ENCODE results near the gene SETD9. TPM values are rescaled to one million over a fixed set of nuclear protein-coding genes. Genes with fewer than 3 reads are reported as not detected.
A peak's percentile ranks its signal among the peaks of the same experiment; 100 is the strongest.

Gene SETD9
- total RNA-seq, 1 experiment from 2014 or later = 16.4 TPM

GRCh38 chr5:56938858-56939257 is 29.5 kb downstream of the SETD9 start:
- DNase-seq (ENCODE audit: low spot score) = no peak

- DNase-seq (ENCODE audit: low spot score) = no peak
Observed at GRCh38 chr5:56941981-56942380, 32.6 kb downstream of the SETD9 start.

DNA sequence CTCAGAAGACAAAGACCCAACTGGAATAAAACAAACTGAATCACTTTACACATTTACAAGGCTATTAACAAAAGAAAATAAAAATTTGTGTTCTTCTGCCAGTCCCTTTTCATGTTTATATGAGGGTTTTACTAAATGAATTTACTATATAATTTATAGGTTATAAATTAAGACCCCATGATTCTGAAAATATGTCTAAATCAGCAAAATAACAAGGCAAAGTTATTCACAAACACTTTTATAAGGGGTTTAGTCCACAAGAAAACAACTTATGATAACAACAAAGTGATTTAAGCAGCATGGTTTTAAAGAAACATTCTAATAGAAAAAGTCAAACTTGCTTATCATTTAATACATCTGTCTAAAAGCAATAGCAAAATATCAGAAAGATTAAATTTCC is 37.7 kb downstream of the SETD9 start:
- no peak for DNase-seq (ENCODE audit: low spot score)

GRCh38 chr5:56950626-56951125 is 41.3 kb downstream of the SETD9 start:
- peak; percentile 46 for DNase-seq (ENCODE audit: low spot score)

DNA sequence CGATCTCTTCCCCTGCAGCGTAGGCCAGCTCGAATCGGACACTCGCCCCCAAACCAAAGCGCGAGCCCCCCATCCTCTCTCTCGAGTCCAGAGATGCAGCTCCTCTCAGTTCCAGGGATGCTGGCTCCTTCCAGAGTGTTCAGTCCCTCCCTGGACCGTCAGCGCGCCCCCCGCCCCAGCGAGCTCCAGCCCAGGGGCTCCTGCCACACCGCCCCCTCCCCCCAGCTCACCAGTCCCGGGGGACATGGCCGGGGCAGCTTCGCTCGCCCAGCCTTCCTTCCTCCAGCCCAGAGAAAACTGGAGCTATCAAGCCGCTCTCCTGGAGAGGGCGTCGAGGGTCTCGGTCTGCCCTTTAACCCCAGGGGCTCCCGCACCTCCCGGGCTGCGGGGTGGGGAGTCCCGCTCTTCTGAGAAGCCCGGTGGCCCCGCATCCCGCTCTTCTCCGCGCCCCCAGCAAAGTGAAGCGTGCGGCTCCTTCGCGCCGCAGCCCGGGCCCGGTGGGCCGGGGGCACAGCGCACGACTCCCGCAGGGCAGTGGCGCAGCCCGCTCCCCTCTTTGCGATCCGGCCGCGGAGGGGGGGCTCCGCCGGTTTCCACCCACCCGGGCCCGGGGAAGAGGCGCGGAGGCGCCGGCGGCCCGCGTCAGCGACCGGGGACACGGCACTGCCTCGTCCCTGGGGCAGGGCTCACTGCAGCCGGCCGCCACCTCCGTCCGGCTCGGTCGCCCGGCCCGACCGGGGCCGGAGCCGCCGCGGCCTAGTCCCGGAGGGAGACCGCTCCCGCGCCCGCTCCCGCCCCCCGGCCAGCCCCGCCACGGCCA is 41.9 kb downstream of the SETD9 start:
- DNase-seq (ENCODE audit: low spot score) = no peak

DNA sequence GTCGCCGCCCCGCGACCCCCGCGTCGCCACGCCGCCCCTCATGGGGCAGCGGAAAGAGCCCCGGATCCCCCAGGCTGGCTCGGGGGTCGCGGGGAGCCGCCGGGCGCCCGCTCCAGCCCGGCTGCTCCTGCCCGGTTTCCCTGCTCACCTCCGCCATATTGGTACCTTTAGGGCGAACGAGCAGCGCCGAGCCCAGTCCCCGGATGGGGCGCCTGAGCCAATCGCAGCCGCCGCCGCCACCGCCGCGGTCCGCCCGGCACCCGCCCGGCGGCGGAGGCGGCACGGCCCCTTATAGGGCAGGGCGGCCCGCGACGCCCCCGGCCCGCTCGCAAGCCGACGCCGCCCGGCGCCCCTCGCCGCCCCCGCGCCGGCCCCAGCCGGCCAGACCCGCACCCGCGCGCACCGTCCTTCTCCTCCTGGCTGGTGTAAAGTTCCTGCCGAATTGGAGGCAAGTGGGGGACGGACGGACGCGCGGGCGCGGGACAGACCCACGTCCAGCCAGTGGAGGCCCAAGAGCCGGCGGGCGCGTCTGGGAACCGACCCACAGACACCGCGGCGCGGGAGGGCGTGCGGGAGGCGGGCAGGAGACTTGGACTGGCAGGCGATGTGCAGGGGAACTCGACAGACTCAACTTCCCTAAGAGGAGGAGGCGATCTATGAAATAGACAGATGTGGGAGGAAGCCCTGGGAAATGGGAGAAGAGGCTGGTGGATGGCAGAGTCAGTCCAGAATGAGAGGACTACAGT is 42.7 kb downstream of the SETD9 start, which contains the start of gene MIER3:
TSS of gene MIER3 (minus strand) at position 178 of the 746 bp plus-strand sequence. CDS start at position 157, 21 bp downstream.
- peak; percentile 46 for DNase-seq (ENCODE audit: low spot score)

DNA sequence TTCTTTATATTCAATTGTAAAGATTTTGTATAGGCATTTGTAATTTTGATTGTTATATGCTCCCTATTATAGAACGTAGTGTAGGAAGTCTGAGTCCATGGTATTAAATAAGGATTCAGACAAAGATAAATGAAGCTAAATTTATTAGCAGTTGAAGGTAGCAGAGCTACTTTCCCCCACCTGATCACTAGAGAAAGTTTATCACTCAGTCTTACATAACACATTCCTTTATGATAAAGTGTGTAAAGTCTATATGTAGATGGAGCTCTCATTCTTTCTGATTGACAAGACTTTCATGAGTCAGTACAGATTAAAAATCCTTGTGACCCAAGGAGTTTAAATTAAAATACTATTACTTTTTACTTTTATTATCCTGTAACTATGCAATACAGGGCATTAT is 44.9 kb downstream of the SETD9 start:
- DNase-seq (ENCODE audit: low spot score) = no peak

DNA sequence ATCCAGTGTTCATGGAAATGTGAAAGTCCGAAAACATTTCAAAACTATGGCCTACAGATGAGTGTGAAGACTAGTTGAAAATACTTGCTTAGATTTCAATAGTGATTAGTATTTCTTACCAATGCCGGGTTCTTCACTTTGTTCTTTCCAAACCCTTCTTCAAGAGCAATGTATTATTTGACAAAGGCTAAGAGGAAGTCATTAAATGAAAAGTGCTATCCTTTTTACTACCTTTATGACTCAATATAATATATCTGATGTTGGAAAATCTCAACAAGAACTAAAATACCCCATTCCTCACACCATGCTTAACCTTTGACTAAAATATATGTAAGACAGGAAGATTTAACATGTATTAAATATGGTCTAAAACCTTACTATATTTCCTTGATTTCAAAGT is 49.2 kb downstream of the SETD9 start:
- no peak for DNase-seq (ENCODE audit: low spot score)

DNA sequence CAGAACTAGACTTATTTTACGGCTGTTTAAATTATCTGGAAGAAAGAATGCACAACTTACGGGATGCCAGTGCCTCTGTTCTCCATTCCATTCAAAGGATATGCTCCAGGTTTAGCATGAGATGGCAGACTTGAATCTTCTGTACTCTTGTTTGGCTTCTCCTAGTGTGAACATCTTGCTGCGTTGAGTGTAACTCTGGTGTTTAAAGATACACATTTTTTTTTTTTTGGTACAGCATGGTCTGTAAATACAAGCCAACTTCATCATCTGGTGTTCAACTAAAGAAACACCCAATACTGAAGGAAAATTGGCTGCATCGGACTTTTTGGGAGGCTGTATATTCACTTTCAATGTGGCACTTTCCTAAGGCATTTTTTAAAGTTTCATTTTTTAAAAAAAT is 49.9 kb downstream of the SETD9 start:
- DNase-seq (ENCODE audit: low spot score) = no peak

DNA sequence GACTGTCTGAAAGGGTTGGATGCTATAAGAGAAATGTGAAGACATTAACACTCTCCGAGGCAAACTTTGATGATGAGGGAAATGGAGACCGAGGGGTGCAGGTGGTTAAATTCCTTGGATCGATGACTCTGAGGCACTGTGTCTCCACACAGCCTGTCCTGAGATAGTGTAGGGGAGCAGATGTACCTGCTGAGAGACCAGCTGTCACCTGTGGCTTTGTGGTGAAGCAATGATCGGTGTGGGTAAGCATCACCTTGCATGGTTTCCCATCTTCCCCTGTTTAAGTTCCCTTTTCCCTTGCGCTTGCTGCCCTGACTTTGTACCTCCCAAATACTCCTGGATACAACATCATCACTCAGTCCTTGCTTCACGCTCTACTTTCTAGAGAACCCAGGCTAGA is 52.4 kb downstream of the SETD9 start:
- DNase-seq (ENCODE audit: low spot score) = no peak

GRCh38 chr5:56962286-56962685 is 52.9 kb downstream of the SETD9 start:
- no peak for DNase-seq (ENCODE audit: low spot score)

GRCh38 chr5:56963246-56963645 is 53.9 kb downstream of the SETD9 start:
- DNase-seq (ENCODE audit: low spot score) = no peak

DNA sequence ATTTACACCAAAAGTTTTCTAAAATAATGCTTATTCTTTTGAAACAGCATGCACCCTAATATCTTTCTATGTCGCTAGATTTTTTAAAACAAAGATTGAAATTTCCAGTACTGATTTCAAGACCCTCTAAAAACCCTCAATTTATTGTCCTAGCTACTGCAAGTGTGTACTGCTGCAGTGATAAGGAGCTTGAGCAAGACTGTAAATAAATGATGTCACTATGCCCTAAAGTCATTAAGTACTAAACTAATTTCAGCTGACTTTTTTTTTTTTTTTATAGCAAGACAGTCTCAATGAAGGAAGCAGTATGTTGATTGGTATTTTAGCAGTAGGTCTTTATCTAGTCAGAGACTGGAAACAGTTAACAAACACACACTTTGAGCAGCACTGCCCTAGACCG is 54.8 kb downstream of the SETD9 start:
- no peak for DNase-seq (ENCODE audit: low spot score)

Other genes starting within 250 kb of the SETD9 start
- 14.5 and 18.4 TPM in 2 replicates for gene MAP3K1, start 94.0 kb upstream of the SETD9 start, total RNA-seq (2014; rRNA removed; shearing (Covaris generic))
- 17.0 and 32.1 TPM in 2 replicates for gene MIER3, start 42.5 kb downstream of the SETD9 start, total RNA-seq (2014; rRNA removed; shearing (Covaris generic))